Thyroid gland (tissue), 4 donors: ENCODE results near the gene APC. TPM values are rescaled to one million over a fixed set of nuclear protein-coding genes. Genes with fewer than 3 reads are reported as not detected.

ENCODE experiments used
- DNase-seq, 2 donors: peaks; one replicate each; pipeline ENCODE4 v3.0.0-alpha.2; 2019
- H3K27ac ChIP-seq, 3 donors: fragments of 200-600 bp; sonication (generic); 1 replicate in 2 of 3; 2 replicates in 1 of 3; pipeline ENCODE4 v1.5.1; 2016 to 2019; ENCODE audit warnings: mild to moderate bottlenecking in 1 of 3, moderate library complexity in 1 of 3
- H3K27me3 ChIP-seq: fragments of 200-600 bp; sonication (generic); one replicate; pipeline ENCODE4 v1.5.1; 2019
- H3K36me3 ChIP-seq, 2 donors: fragments of 200-600 bp; sonication (generic); one replicate each; pipeline ENCODE4 v1.5.1; 2016 to 2019
- H3K4me1 ChIP-seq, 2 donors: fragments of 200-600 bp; sonication (generic); one replicate each; pipeline ENCODE4 v1.5.1; 2017 to 2019
- H3K4me3 ChIP-seq, 3 donors: fragments of 200-600 bp; sonication (generic); replicated peaks in 1 of 3; 1 replicate in 2 of 3; 2 replicates in 1 of 3; pipeline ENCODE4 v1.5.1; 2016; ENCODE audit warnings: mild to moderate bottlenecking in 1 of 3
- H3K9me3 ChIP-seq: fragments of 200-600 bp; sonication (generic); one replicate; pipeline ENCODE4 v1.5.1; 2017
- POLR2A ChIP-seq, 2 donors: fragments of 450-650 bp; IDR thresholded peaks; one replicate each; pipeline ENCODE4 v1.6.1; 2017; ENCODE audit warnings: antibody characterized with exemption in 2 of 2, mild to moderate bottlenecking in 2 of 2, moderate library complexity in 1 of 2
- WGBS, 2 donors: methylation state at CpG; one replicate each; pipeline ENCODE4 v1.1.5; 2017; 5-methylcytosine and 5-hydroxymethylcytosine counted together
- intact Hi-C: fragments of 100-400 bp; cut with DNase I; formaldehyde crosslinking; loops from one replicate; pipeline ENCODE4 v1.15.1; 2023
- total RNA-seq, 4 donors: library from RNA; depleted of rRNA; stranded (reverse); fragments of >200 nt; gene quantifications; one replicate each; pipeline ENCODE4 v1.2.3, GENCODE V29; 2016
- TF ChIP-seq, protein P1 (sequence below), 6 experiments: fragments of 200-600 bp in 3 of 6; fragments of 450-650 bp in 3 of 6; sonication (generic) in 3 of 6; IDR thresholded peaks; one replicate each; pipeline ENCODE4 v1.5.1; 2016 to 2019; ENCODE audit warnings: antibody characterized with exemption in 6 of 6, mild to moderate bottlenecking in 2 of 6, inconsistent platforms in 1 of 6, moderate library complexity in 1 of 6

Gene APC
- total RNA-seq, 4 donors from 2014 or later: 36.1 to 73.0 (median 54.7) TPM

GRCh38 chr5:112799661-112800060 lies 62.0 kb downstream of the APC start:
- DNase-seq: no peak
- no peak overlapping the region for H3K27ac ChIP-seq
- 92 to 97% methylated on average over 3 of the region's 3 CpGs for WGBS, 2 donors
- no peaks in the 10 kb centered on the region for H3K4me1 ChIP-seq
- TF ChIP-seq, protein P1, sequence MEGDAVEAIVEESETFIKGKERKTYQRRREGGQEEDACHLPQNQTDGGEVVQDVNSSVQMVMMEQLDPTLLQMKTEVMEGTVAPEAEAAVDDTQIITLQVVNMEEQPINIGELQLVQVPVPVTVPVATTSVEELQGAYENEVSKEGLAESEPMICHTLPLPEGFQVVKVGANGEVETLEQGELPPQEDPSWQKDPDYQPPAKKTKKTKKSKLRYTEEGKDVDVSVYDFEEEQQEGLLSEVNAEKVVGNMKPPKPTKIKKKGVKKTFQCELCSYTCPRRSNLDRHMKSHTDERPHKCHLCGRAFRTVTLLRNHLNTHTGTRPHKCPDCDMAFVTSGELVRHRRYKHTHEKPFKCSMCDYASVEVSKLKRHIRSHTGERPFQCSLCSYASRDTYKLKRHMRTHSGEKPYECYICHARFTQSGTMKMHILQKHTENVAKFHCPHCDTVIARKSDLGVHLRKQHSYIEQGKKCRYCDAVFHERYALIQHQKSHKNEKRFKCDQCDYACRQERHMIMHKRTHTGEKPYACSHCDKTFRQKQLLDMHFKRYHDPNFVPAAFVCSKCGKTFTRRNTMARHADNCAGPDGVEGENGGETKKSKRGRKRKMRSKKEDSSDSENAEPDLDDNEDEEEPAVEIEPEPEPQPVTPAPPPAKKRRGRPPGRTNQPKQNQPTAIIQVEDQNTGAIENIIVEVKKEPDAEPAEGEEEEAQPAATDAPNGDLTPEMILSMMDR (IDR thresholded peaks at IDR 0.05): no peak
- no peak for TF ChIP-seq POLR2A (IDR thresholded peaks at IDR 0.05)
- H3K36me3 ChIP-seq: peaks cover 0 to 4% of the 10 kb centered on the region in 2 donors
- no peak overlapping the region for H3K4me3 ChIP-seq
- no peaks in the 10 kb centered on the region for H3K9me3 ChIP-seq
- H3K27me3 ChIP-seq: no peaks in the 10 kb centered on the region
- intact Hi-C loops: no loop called here

DNA sequence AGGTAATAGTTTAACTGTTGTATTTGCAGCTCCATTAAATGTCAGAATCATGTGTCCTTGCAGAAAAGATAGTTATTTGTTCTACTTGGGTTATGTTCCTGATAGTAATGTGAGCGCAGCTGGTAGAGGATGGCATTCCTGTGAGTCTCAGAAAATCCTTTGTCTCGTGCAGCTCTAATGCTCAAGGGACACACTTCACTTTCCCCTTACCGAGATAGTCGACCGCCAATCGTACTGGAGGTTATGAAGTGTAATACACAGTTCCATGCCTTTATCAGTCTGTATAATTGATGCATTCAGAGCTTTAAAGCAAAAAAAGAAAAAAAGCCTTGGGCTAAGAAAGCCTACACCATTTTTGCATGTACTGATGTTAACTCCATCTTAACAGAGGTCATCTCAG lies 63.2 kb downstream of the APC start:
- intact Hi-C loops: no loop called here
- no peak for DNase-seq
- no peak for TF ChIP-seq POLR2A (IDR thresholded peaks at IDR 0.05)
- TF ChIP-seq, protein P1 (IDR thresholded peaks at IDR 0.05): no peak
- Histone ChIP-seq H3K4me1 (no peaks in the 10 kb centered on the region), H3K36me3 (no peaks in the 10 kb centered on the region), H3K27ac (no peak overlapping the region), H3K27me3 (no peaks in the 10 kb centered on the region), H3K4me3 (no peak overlapping the region), H3K9me3 (no peaks in the 10 kb centered on the region)
- WGBS, 2 donors: 94% methylated on average over 6 of the region's 6 CpGs

GRCh38 chr5:112811023-112811422 lies 73.3 kb downstream of the APC start:
- Histone ChIP-seq H3K27me3 (no peaks in the 10 kb centered on the region), H3K4me3 (no peak overlapping the region), H3K36me3 (peaks cover 5 to 7% of the 10 kb centered on the region in 2 donors), H3K9me3 (no peaks in the 10 kb centered on the region), H3K27ac (no peak overlapping the region), H3K4me1 (no peaks in the 10 kb centered on the region)
- TF ChIP-seq POLR2A (IDR thresholded peaks at IDR 0.05): no peak
- TF ChIP-seq, protein P1 (IDR thresholded peaks at IDR 0.05): no peak
- intact Hi-C loops: no loop called here
- DNase-seq: no peak
- 97 to 100% methylated on average over 1 of the region's 1 CpG for WGBS, 2 donors

DNA sequence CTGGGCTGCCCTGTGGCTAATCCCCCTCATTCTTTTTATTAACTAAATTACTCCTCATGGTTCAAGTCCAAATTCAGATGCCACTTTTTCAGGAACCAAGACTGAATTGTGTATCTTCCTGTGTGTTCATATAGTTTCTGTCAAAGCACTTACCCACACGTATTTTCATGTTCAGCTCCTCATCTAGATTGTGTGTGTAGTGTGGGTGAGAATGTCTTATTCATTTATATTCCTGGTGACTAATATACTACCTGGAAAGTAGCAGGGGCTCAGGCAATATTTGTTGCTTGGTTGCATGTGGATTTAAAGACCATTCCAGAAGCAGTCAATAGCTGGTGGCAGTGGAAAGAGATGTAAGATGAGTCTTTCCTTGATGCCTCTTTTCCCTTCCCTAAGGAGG lies 74.9 kb downstream of the APC start:
- Histone ChIP-seq H3K4me3 (no peak overlapping the region), H3K27me3 (no peaks in the 10 kb centered on the region), H3K4me1 (no peaks in the 10 kb centered on the region), H3K36me3 (peaks cover 5 to 9% of the 10 kb centered on the region in 2 donors), H3K27ac (no peak overlapping the region), H3K9me3 (no peaks in the 10 kb centered on the region)
- WGBS, 2 donors: 86 to 97% methylated on average over 1 of the region's 1 CpG
- no peak for DNase-seq
- intact Hi-C loops: no loop called here
- TF ChIP-seq, protein P1 (IDR thresholded peaks at IDR 0.05): no peak
- no peak for TF ChIP-seq POLR2A (IDR thresholded peaks at IDR 0.05)

DNA sequence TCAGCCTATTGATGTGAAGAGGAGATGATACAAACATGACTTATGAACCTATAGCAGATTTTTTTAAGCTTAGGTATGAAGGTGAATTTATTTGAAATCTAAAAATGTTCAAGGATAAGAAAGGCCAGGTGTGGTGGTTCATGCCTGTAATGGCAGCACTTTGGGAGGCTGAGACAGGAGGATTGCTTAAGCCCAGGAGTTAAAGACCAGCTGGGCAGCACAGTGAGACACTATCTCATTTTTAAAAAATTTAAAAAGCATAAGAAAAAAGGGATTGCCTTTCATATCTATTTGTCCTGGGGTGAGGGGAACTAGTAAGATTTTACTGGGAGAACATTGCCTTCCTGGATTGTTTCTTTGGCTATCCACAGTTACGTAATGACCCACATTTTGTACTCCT lies 82.6 kb downstream of the APC start:
- TF ChIP-seq, protein P1 (IDR thresholded peaks at IDR 0.05): no peak
- no peak for TF ChIP-seq POLR2A (IDR thresholded peaks at IDR 0.05)
- peaks cover 12 to 31% of the 10 kb centered on the region in 2 donors for H3K36me3 ChIP-seq
- no peaks in the 10 kb centered on the region for H3K27me3 ChIP-seq
- no peak for DNase-seq
- H3K4me1 ChIP-seq: no peaks in the 10 kb centered on the region
- WGBS, 2 donors: 94 to 100% methylated on average over 1 of the region's 1 CpG
- no peak overlapping the region for H3K4me3 ChIP-seq
- H3K9me3 ChIP-seq: no peaks in the 10 kb centered on the region
- no peak overlapping the region for H3K27ac ChIP-seq
- intact Hi-C loops: no loop called here
